ENCODE measurements around the gene EIF3J. TPM values are rescaled to one million over a fixed set of nuclear protein-coding genes. Genes with fewer than 3 reads are reported as not detected.

EIF3J gene
- total and polyA plus RNA-seq, 8 donors = 58.9 to 102 (median 94.4) TPM

DNA sequence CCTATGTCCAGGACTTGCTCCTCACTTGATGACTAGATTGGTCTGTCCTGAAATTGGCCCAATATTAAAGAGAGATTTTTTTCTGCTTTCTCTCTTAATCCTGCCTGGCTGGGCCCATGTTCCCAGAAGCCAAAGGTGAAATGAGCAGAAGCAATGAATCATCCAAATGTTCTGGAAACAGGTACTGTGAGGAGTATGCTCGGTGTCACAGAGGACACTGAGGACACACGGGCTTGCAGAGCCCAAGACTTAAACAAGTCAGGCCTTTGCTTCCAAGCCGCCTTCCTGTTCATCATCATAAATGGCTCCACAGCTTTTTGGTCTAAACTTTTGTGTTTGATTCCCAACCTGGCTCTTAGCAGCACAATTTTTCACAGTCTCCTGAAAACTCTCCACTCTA is 31.4 kb downstream of the EIF3J start:
- H3K4me3 ChIP-seq = no peak overlapping the region
- H3K27me3 ChIP-seq = no peaks in the 10 kb centered on the region
- no peak overlapping the region for H3K27ac ChIP-seq
- TF ChIP-seq, protein P1, sequence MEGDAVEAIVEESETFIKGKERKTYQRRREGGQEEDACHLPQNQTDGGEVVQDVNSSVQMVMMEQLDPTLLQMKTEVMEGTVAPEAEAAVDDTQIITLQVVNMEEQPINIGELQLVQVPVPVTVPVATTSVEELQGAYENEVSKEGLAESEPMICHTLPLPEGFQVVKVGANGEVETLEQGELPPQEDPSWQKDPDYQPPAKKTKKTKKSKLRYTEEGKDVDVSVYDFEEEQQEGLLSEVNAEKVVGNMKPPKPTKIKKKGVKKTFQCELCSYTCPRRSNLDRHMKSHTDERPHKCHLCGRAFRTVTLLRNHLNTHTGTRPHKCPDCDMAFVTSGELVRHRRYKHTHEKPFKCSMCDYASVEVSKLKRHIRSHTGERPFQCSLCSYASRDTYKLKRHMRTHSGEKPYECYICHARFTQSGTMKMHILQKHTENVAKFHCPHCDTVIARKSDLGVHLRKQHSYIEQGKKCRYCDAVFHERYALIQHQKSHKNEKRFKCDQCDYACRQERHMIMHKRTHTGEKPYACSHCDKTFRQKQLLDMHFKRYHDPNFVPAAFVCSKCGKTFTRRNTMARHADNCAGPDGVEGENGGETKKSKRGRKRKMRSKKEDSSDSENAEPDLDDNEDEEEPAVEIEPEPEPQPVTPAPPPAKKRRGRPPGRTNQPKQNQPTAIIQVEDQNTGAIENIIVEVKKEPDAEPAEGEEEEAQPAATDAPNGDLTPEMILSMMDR (IDR thresholded peaks at IDR 0.05) = no peak
- no peaks in the 10 kb centered on the region for H3K4me1 ChIP-seq
- H3K36me3 ChIP-seq = peaks cover 7 to 100% of the 10 kb centered on the region in 2 donors
- DNase-seq = no peak
- no peak for ATAC-seq
- intact Hi-C loops (cut with DNase I) = no loop called here
- H3K9me3 ChIP-seq = no peaks in the 10 kb centered on the region

DNA sequence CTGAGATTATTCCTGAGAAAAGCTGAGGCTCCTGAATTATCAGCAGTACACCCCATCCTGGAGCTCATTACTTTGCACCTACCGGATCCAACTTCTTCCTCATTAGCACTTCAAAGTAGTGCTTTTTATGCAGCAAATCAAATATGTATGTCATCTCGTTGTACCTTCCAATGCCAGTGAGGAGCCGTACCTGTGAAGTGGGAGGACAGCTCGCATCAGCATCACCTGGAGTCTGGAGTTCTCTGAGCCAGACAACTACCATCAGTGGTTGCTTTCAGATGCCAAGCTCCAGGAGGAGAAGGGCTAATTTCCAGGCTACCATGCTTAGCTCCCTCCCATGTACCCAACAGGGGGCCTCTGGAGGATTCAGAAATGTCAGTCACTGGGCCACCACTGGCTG is 32.4 kb downstream of the EIF3J start:
- no peaks in the 10 kb centered on the region for H3K4me1 ChIP-seq
- intact Hi-C loops (cut with DNase I) = no loop called here
- no peaks in the 10 kb centered on the region for H3K9me3 ChIP-seq
- peaks cover 4 to 100% of the 10 kb centered on the region in 2 donors for H3K36me3 ChIP-seq
- no peak overlapping the region for H3K27ac ChIP-seq
- DNase-seq = no peak
- H3K4me3 ChIP-seq = no peak overlapping the region
- TF ChIP-seq, protein P1 (IDR thresholded peaks at IDR 0.05) = no peak
- no peak for ATAC-seq
- H3K27me3 ChIP-seq = no peaks in the 10 kb centered on the region

DNA sequence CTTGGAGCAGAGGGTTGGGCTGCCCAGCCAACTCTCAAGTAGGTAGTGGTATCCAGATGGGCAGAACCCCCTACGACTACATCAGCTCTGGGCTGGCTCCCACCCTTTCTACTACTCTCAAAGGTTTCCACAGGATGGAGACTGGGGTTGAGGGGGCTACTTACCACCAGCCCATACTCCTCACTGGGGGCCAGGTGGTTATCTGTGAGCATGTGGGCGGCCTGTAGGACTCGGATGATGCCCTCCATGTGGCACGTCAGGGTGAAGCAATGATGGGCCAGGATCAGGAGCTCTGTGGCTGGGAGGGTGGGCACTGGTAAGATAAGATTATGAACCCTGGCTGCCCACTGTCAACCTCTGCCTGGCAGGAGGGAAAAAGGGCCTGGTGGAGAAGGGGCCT is 33.4 kb downstream of the EIF3J start:
- Histone ChIP-seq H3K4me3 (no peak overlapping the region), H3K27me3 (no peaks in the 10 kb centered on the region), H3K27ac (no peak overlapping the region), H3K4me1 (no peaks in the 10 kb centered on the region), H3K9me3 (no peaks in the 10 kb centered on the region), H3K36me3 (peaks cover 3 to 98% of the 10 kb centered on the region in 2 donors)
- DNase-seq = no peak
- TF ChIP-seq, protein P1 (IDR thresholded peaks at IDR 0.05) = no peak
- intact Hi-C loops (cut with DNase I) = no loop called here
- ATAC-seq = no peak

DNA sequence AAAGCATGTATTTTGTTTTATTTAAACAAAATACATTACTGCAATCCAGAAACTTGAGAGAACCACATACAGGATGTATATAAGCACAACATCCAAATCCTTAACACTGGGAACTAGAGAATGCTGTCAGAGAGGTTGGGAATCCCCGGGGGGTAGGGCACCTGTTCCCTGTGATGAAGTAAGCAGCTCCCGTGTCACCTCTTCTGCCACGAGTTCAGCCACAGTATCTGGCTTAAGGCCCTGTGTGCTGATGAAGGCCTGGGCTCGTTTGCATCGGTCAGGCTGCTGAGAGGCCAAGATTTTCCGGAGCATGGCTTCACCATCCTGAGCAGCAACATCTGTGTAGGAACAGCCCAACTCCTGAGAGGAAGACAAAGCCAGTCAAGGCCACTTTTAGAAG is 36.4 kb downstream of the EIF3J start:
- Histone ChIP-seq H3K36me3 (peaks cover 0 to 68% of the 10 kb centered on the region in 2 donors), H3K27me3 (no peaks in the 10 kb centered on the region), H3K4me3 (no peak overlapping the region), H3K9me3 (no peaks in the 10 kb centered on the region), H3K4me1 (peaks cover 0 to 2% of the 10 kb centered on the region in 2 donors), H3K27ac (no peak overlapping the region)
- ATAC-seq = no peak
- DNase-seq = no peak
- intact Hi-C loops (cut with DNase I) = no loop called here
- TF ChIP-seq, protein P1 (IDR thresholded peaks at IDR 0.05) = no peak

DNA sequence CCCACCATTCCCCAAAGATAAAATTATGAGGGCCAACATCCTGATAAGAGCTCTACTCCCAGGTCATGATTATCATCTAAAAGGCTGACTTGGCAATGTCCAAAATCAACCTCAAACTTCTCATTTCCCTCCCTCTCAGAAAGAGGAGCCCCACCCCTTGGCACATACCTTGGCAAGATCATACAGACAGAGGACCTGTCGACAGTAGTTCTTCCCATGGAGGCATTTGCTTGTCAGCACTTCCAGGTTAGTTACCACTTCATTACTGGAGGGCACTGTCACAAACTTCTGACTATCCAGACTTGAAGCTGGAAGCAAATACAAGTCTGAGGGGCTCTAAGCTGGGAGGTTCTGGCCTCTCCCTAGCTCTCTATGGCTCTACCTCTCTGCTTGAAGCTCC is 37.8 kb downstream of the EIF3J start:
- ATAC-seq = no peak
- Histone ChIP-seq H3K36me3 (peaks cover 0 to 56% of the 10 kb centered on the region in 2 donors), H3K4me3 (no peak overlapping the region), H3K9me3 (no peaks in the 10 kb centered on the region), H3K4me1 (peaks cover 0 to 11% of the 10 kb centered on the region in 2 donors), H3K27me3 (no peaks in the 10 kb centered on the region), H3K27ac (no peak overlapping the region)
- DNase-seq = no peak
- intact Hi-C loops (cut with DNase I) = no loop called here
- TF ChIP-seq, protein P1 (IDR thresholded peaks at IDR 0.05) = no peak
